ENCODE results near the gene PDGFB. TPM values are rescaled to one million over a fixed set of nuclear protein-coding genes. Genes with fewer than 3 reads are reported as not detected.
A peak's percentile ranks its signal among the peaks of the same experiment; 100 is the strongest.

PDGFB gene
- total and polyA plus RNA-seq, 9 of the 15 experiments (the other 6 are each of a cell fraction or from before 2014, with no cell fraction given), result 0.07 to 4.0 (median 0.48) TPM; not detected in 1

DNA sequence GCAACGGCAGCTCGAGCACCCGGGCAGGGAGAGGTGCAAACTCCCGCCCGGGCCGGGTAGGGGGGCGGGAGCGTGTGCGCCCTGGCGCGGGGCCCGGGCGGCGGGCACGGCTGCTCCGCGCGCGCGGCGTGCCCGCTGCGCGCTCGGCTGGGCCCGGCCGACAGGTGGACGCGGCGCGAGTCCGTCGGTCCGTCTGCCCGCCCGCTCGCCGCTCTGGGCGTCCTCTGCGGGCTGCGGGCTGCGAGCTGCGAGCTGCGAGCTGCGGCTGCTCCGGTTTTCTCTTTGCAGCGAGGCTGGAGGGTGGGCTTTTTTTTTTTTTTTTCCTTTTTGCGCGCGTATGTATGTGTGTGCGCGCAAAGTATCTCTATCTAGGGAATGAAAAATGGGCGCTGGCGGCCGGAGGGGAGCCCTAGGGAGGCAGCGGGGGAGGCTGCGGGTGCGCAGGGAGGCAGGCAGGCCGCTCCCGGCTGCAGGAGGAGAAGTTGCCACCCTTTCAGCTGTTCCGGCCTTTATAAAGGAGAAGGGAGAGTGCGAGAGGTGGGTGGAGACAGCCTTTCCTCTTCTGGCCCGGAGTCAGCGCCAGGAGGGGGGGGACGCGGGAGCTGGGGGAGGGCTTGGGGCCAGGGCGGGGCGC lies at the start of gene PDGFB (continued):
- no peak for TF ChIP-seq SP1 (CRISPR knock-in tag; IDR thresholded peaks at IDR 0.05)
- no peak for TF ChIP-seq ZNF717 (CRISPR knock-in tag; IDR thresholded peaks at IDR 0.05)
- TF ChIP-seq, protein P1, sequence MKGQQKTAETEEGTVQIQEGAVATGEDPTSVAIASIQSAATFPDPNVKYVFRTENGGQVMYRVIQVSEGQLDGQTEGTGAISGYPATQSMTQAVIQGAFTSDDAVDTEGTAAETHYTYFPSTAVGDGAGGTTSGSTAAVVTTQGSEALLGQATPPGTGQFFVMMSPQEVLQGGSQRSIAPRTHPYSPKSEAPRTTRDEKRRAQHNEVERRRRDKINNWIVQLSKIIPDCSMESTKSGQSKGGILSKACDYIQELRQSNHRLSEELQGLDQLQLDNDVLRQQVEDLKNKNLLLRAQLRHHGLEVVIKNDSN (CRISPR knock-in tag; IDR thresholded peaks at IDR 0.05), result no peak
- TF ChIP-seq IRF2 (CRISPR knock-in tag; IDR thresholded peaks at IDR 0.05), result no peak
- no peak for TF ChIP-seq MAZ (CRISPR knock-in tag; conservative IDR thresholded peaks at IDR 0.05 in 1 of 2, IDR thresholded peaks at IDR 0.05 in 1 of 2)
- TF ChIP-seq ZNF232 (CRISPR knock-in tag; IDR thresholded peaks at IDR 0.05), result no peak
- TF ChIP-seq, protein P2, sequence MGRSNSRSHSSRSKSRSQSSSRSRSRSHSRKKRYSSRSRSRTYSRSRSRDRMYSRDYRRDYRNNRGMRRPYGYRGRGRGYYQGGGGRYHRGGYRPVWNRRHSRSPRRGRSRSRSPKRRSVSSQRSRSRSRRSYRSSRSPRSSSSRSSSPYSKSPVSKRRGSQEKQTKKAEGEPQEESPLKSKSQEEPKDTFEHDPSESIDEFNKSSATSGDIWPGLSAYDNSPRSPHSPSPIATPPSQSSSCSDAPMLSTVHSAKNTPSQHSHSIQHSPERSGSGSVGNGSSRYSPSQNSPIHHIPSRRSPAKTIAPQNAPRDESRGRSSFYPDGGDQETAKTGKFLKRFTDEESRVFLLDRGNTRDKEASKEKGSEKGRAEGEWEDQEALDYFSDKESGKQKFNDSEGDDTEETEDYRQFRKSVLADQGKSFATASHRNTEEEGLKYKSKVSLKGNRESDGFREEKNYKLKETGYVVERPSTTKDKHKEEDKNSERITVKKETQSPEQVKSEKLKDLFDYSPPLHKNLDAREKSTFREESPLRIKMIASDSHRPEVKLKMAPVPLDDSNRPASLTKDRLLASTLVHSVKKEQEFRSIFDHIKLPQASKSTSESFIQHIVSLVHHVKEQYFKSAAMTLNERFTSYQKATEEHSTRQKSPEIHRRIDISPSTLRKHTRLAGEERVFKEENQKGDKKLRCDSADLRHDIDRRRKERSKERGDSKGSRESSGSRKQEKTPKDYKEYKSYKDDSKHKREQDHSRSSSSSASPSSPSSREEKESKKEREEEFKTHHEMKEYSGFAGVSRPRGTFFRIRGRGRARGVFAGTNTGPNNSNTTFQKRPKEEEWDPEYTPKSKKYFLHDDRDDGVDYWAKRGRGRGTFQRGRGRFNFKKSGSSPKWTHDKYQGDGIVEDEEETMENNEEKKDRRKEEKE (IDR thresholded peaks at IDR 0.05; ENCODE audit: borderline replicate concordance in 1 of 2, control insufficient read depth in 1 of 2, low read depth in 2 of 2, low read length in 1 of 2), result no peak
- TF ChIP-seq PCBP1 (IDR thresholded peaks at IDR 0.05; ENCODE audit: low read depth, low read length, poor library complexity, severe bottlenecking), result no peak
- TF ChIP-seq POLR2G (IDR thresholded peaks at IDR 0.05; ENCODE audit: low read depth, low read length), result peak; percentile 68
- TF ChIP-seq, protein P3, sequence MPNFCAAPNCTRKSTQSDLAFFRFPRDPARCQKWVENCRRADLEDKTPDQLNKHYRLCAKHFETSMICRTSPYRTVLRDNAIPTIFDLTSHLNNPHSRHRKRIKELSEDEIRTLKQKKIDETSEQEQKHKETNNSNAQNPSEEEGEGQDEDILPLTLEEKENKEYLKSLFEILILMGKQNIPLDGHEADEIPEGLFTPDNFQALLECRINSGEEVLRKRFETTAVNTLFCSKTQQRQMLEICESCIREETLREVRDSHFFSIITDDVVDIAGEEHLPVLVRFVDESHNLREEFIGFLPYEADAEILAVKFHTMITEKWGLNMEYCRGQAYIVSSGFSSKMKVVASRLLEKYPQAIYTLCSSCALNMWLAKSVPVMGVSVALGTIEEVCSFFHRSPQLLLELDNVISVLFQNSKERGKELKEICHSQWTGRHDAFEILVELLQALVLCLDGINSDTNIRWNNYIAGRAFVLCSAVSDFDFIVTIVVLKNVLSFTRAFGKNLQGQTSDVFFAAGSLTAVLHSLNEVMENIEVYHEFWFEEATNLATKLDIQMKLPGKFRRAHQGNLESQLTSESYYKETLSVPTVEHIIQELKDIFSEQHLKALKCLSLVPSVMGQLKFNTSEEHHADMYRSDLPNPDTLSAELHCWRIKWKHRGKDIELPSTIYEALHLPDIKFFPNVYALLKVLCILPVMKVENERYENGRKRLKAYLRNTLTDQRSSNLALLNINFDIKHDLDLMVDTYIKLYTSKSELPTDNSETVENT (CRISPR knock-in tag; IDR thresholded peaks at IDR 0.05), result no peak
- no peak for TF ChIP-seq IFI16 (CRISPR knock-in tag; IDR thresholded peaks at IDR 0.05)
- no peak for TF ChIP-seq RFX1 (IDR thresholded peaks at IDR 0.05)
- 0 out of 2 replicates have a peak, but pooled peaks have one; percentile 29 for TF ChIP-seq EGR1 (conservative IDR thresholded peaks at IDR 0.05)
- no peak for TF ChIP-seq BRD4 (IDR thresholded peaks at IDR 0.05)
- no peak for TF ChIP-seq PTBP1 (IDR thresholded peaks at IDR 0.05; ENCODE audit: low read depth, low read length)
- no peak for TF ChIP-seq ZBTB7A (IDR thresholded peaks at IDR 0.05; ENCODE audit: borderline replicate concordance, control insufficient read depth, low read depth, low read length)
- TF ChIP-seq SMAD4 (CRISPR knock-in tag; conservative IDR thresholded peaks at IDR 0.05), result no peak
- TF ChIP-seq ZKSCAN1 (IDR thresholded peaks at IDR 0.05; ENCODE audit: low read depth, low read length), result no peak
- no peak for TF ChIP-seq ZZZ3 (IDR thresholded peaks at IDR 0.05)
- TF ChIP-seq PHTF2 (CRISPR knock-in tag; IDR thresholded peaks at IDR 0.05), result no peak
- TF ChIP-seq ZNF133 (CRISPR knock-in tag; IDR thresholded peaks at IDR 0.05), result no peak
- TF ChIP-seq CHD1 (IDR thresholded peaks at IDR 0.05; ENCODE audit: low read length), result no peak

Data from K562 (cell line).